ENCODE measurements around the gene PICALM. TPM values are rescaled to one million over a fixed set of nuclear protein-coding genes. Genes with fewer than 3 reads are reported as not detected.

PICALM gene
- total and polyA plus RNA-seq, 2 donors (not counting 1 experiment from before 2014, with no cell fraction given): 48.4 to 165 TPM

GRCh38 chr11:86108890-86109638, 40.2 kb upstream of the PICALM start:
- Histone ChIP-seq H3K27ac (ENCODE audit: low read length in 2 of 2) (no peak overlapping the region), H4K20me1 (ENCODE audit: control insufficient read depth, insufficient read depth, low read length, poor library complexity, severe bottlenecking) (no peaks in the 10 kb centered on the region), H3K9me3 (ENCODE audit: control extremely low read depth in 1 of 3, control insufficient read depth in 2 of 3, insufficient read depth in 1 of 3, low read length in 2 of 3) (peaks cover 0 to 1% (median 0%) of the 10 kb centered on the region in 3 donors), H3K79me2 (ENCODE audit: control insufficient read depth, insufficient read depth, low read length) (no peaks in the 10 kb centered on the region), H2AFZ (ENCODE audit: insufficient read depth, low read depth, low read length, poor library complexity, severe bottlenecking) (no peak overlapping the region), H3K36me3 (replicated peaks in 1 of 2; ENCODE audit: control extremely low read depth in 1 of 2, control insufficient read depth in 1 of 2, extremely low read depth in 1 of 2, insufficient read depth in 2 of 2, low read length in 1 of 2) (no peaks in the 10 kb centered on the region), H3K4me3 (ENCODE audit: control extremely low read depth in 1 of 5, extremely low read depth in 1 of 5, insufficient read depth in 1 of 5, low read depth in 2 of 5, low read length in 4 of 5) (no peak overlapping the region), H3K4me2 (replicated peaks; ENCODE audit: low read depth, low read length, poor library complexity, severe bottlenecking) (no peak overlapping the region), H3K27me3 (replicated peaks in 1 of 4; ENCODE audit: control extremely low read depth in 1 of 4, control insufficient read depth in 3 of 4, insufficient read depth in 4 of 4, low read length in 3 of 4) (no peaks in the 10 kb centered on the region), H3K9ac (ENCODE audit: low read length) (no peak overlapping the region), H3K4me1 (ENCODE audit: control insufficient read depth in 2 of 2, insufficient read depth in 2 of 2, low read length in 2 of 2) (no peaks in the 10 kb centered on the region)
- ATAC-seq (ENCODE audit: low read depth): no peak
- WGBS (ENCODE audit: insufficient coverage): 96% methylated on average over 5 of the region's 13 CpGs
- TF ChIP-seq EZH2 (IDR thresholded peaks at IDR 0.05; ENCODE audit: borderline replicate concordance, insufficient read depth, low read depth, low read length, poor library complexity, severe bottlenecking): no peak
- TF ChIP-seq CTCF (IDR thresholded peaks at IDR 0.05): no peak
- H3K4me1 Mint-ChIP-seq: peaks cover 2% of the 10 kb centered on the region
- no peak overlapping the region for H3K4me3 Mint-ChIP-seq
- ChIA-PET POLR2A (no interaction called here), CTCF (no interaction called here)
- no peak overlapping the region for H3K27ac Mint-ChIP-seq
- H3K27me3 Mint-ChIP-seq: no peaks in the 10 kb centered on the region
- intact Hi-C loops (cut with micrococcal nuclease): no loop called here
- H3K9me3 Mint-ChIP-seq (ENCODE audit: insufficient read depth): no peaks in the 10 kb centered on the region
- DNase-seq: no peak

- POLR2A ChIA-PET: no interaction called here
- H3K4me2 ChIP-seq (replicated peaks; ENCODE audit: low read depth, low read length, poor library complexity, severe bottlenecking): no peak overlapping the region
- H3K4me3 Mint-ChIP-seq: no peak overlapping the region
Measured at GRCh38 chr11:86108191-86108590, 39.3 kb upstream of the PICALM start.

More at GRCh38 chr11:86108191-86108590, 39.3 kb upstream of the PICALM start:
- Histone ChIP-seq H3K9me3 (ENCODE audit: control extremely low read depth in 1 of 3, control insufficient read depth in 2 of 3, insufficient read depth in 1 of 3, low read length in 2 of 3) (peaks cover 0 to 1% (median 0%) of the 10 kb centered on the region in 3 donors), H4K20me1 (ENCODE audit: control insufficient read depth, insufficient read depth, low read length, poor library complexity, severe bottlenecking) (no peaks in the 10 kb centered on the region), H2AFZ (ENCODE audit: insufficient read depth, low read depth, low read length, poor library complexity, severe bottlenecking) (no peak overlapping the region), H3K4me3 (ENCODE audit: control extremely low read depth in 1 of 5, extremely low read depth in 1 of 5, insufficient read depth in 1 of 5, low read depth in 2 of 5, low read length in 4 of 5) (no peak overlapping the region), H3K4me1 (ENCODE audit: control insufficient read depth in 2 of 2, insufficient read depth in 2 of 2, low read length in 2 of 2) (no peaks in the 10 kb centered on the region), H3K36me3 (replicated peaks in 1 of 2; ENCODE audit: control extremely low read depth in 1 of 2, control insufficient read depth in 1 of 2, extremely low read depth in 1 of 2, insufficient read depth in 2 of 2, low read length in 1 of 2) (no peaks in the 10 kb centered on the region), H3K9ac (ENCODE audit: low read length) (no peak overlapping the region), H3K27ac (ENCODE audit: low read length in 2 of 2) (no peak overlapping the region), H3K79me2 (ENCODE audit: control insufficient read depth, insufficient read depth, low read length) (no peaks in the 10 kb centered on the region), H3K27me3 (replicated peaks in 1 of 4; ENCODE audit: control extremely low read depth in 1 of 4, control insufficient read depth in 3 of 4, insufficient read depth in 4 of 4, low read length in 3 of 4) (no peaks in the 10 kb centered on the region)
- ATAC-seq (ENCODE audit: low read depth) (no peak), DNase-seq (no peak)
- 62% methylated on average over 2 of the region's 3 CpGs for WGBS (ENCODE audit: insufficient coverage)
- CTCF ChIA-PET: no interaction called here
- TF ChIP-seq CTCF (IDR thresholded peaks at IDR 0.05) (no peak), EZH2 (IDR thresholded peaks at IDR 0.05; ENCODE audit: borderline replicate concordance, insufficient read depth, low read depth, low read length, poor library complexity, severe bottlenecking) (no peak)
- no peaks in the 10 kb centered on the region for H3K9me3 Mint-ChIP-seq (ENCODE audit: insufficient read depth)
- peaks cover 2% of the 10 kb centered on the region for H3K4me1 Mint-ChIP-seq
- H3K27ac Mint-ChIP-seq: no peak overlapping the region
- intact Hi-C loops (cut with micrococcal nuclease): no loop called here
- H3K27me3 Mint-ChIP-seq: no peaks in the 10 kb centered on the region

Data from B cell (primary cell).